ENCODE data around the gene PGF.

The PGF gene

DNA sequence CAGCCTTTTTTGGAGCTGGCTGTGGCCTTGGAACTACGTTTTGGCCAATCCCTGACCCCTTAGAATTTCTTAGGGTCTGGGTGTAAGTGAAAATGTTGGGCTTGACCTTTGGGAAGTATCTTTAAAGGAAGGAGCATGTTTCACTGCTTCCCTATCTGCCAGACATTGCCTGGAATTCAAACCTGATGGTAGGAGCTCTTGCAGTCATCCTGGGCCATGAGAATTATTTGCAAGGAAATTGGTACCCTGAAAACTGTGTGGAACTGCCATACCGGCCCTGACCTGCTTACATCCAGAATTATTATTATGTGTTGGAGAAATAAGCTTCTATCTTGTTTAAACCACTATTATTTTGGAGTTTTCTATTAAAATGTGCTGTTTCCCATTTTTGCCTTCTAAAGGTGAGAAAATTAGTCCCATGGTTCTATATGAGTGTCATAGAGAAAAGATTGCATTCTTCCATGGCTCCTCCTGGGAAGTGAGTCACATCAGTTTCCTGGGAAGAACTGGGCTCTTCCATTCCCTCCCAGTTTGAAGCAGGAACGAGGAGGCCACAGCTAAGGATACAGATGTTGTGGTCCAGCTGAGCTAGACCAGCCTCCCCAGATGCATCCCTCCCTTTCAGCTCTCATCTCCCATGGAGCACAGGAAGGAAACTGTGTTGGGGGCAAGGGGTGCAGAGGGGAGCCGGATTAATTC is 9.5 kb upstream of the PGF start:
- Histone ChIP-seq H3K4me3 (replicated peaks; ENCODE audit: insufficient read depth, low read length) (no peak overlapping the region), H3K27ac (replicated peaks) (no peak overlapping the region), H3K27me3 (ENCODE audit: insufficient read depth, poor library complexity, severe bottlenecking) (no peaks in the 10 kb centered on the region)
- TF ChIP-seq POLR2AphosphoS5 (IDR thresholded peaks at IDR 0.05; ENCODE audit: low read depth) = no peak
- TF ChIP-seq, protein P1, sequence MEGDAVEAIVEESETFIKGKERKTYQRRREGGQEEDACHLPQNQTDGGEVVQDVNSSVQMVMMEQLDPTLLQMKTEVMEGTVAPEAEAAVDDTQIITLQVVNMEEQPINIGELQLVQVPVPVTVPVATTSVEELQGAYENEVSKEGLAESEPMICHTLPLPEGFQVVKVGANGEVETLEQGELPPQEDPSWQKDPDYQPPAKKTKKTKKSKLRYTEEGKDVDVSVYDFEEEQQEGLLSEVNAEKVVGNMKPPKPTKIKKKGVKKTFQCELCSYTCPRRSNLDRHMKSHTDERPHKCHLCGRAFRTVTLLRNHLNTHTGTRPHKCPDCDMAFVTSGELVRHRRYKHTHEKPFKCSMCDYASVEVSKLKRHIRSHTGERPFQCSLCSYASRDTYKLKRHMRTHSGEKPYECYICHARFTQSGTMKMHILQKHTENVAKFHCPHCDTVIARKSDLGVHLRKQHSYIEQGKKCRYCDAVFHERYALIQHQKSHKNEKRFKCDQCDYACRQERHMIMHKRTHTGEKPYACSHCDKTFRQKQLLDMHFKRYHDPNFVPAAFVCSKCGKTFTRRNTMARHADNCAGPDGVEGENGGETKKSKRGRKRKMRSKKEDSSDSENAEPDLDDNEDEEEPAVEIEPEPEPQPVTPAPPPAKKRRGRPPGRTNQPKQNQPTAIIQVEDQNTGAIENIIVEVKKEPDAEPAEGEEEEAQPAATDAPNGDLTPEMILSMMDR (IDR thresholded peaks at IDR 0.05; ENCODE audit: insufficient read depth, low read length) = no peak
- no peak for DNase-seq (ENCODE audit: low read depth in 1 of 2, low spot score in 1 of 2)

DNA sequence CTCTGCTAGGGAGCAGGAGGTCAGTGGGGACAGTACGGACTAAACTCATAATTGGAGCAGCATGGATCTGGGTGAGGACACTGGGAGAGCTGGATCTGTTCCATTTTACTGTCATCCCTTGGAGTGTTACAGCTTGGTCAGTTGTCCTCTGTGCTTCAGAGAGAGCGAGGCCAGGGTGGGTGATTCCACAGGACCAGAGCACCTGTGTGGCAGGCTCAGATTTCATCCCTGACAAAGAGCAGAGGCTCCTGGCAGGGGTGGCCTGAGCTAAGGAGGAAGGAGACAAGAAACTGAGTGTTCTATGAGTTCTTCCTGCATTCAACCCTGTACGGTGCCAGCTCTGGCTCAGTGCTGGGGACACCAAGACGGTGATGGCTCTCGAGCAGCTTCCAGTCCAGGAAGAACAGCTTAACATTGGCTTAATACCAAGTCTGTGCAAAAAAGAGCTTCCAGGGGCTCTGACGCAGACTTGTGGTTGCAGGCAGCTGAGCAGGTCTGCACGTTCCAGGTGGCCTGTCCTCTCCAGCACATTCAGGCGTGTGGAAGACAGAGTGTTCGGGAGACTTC is 8.4 kb upstream of the PGF start:
- no peak overlapping the region for H3K4me3 ChIP-seq (replicated peaks; ENCODE audit: insufficient read depth, low read length)
- no peaks in the 10 kb centered on the region for H3K27me3 ChIP-seq (ENCODE audit: insufficient read depth, poor library complexity, severe bottlenecking)
- TF ChIP-seq POLR2AphosphoS5 (IDR thresholded peaks at IDR 0.05; ENCODE audit: low read depth) (no peak), SPI1 (IDR thresholded peaks at IDR 0.05; ENCODE audit: borderline replicate concordance, low read depth) (no peak), GABPA (IDR thresholded peaks at IDR 0.05; ENCODE audit: low read depth) (no peak)
- TF ChIP-seq, protein P1 (IDR thresholded peaks at IDR 0.05; ENCODE audit: insufficient read depth, low read length) = no peak
- TF ChIP-seq, protein P2, sequence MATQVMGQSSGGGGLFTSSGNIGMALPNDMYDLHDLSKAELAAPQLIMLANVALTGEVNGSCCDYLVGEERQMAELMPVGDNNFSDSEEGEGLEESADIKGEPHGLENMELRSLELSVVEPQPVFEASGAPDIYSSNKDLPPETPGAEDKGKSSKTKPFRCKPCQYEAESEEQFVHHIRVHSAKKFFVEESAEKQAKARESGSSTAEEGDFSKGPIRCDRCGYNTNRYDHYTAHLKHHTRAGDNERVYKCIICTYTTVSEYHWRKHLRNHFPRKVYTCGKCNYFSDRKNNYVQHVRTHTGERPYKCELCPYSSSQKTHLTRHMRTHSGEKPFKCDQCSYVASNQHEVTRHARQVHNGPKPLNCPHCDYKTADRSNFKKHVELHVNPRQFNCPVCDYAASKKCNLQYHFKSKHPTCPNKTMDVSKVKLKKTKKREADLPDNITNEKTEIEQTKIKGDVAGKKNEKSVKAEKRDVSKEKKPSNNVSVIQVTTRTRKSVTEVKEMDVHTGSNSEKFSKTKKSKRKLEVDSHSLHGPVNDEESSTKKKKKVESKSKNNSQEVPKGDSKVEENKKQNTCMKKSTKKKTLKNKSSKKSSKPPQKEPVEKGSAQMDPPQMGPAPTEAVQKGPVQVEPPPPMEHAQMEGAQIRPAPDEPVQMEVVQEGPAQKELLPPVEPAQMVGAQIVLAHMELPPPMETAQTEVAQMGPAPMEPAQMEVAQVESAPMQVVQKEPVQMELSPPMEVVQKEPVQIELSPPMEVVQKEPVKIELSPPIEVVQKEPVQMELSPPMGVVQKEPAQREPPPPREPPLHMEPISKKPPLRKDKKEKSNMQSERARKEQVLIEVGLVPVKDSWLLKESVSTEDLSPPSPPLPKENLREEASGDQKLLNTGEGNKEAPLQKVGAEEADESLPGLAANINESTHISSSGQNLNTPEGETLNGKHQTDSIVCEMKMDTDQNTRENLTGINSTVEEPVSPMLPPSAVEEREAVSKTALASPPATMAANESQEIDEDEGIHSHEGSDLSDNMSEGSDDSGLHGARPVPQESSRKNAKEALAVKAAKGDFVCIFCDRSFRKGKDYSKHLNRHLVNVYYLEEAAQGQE (IDR thresholded peaks at IDR 0.05; ENCODE audit: insufficient replicate concordance, low read depth) = no peak
- H3K27ac ChIP-seq (replicated peaks) = no peak overlapping the region
- no peak for DNase-seq (ENCODE audit: low read depth in 1 of 2, low spot score in 1 of 2)

DNA sequence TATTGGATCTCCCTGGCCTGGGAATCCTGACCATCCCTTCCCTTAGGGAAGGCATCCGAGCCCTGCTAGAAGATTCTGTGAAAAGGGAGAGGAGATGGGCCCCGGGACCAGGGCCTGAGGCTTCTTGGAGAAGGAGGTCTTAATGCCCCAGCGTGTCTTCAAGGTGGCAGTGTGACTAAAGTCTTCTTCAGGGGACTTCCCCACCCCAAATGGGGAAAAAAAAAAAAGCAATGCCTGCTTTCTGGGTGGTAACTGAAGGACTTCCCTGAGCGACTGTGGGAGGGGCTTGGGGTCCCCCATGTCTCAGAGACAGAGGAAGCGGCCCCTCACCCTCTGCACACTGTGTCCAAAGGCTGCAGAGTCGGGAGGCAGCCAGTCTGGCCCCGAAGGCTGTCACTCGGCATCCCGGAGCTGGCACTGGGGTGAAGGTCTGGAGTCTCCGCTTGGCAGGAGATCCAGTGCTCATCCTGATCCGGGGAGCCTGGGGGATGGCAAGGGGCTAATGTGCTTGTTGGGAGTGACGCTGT is 7.8 kb upstream of the PGF start:
- H3K27ac ChIP-seq (replicated peaks) = peak overlapping the region; percentile 76; the same call in 1 of the 2 replicates
- no peak for DNase-seq (ENCODE audit: low read depth in 1 of 2, low spot score in 1 of 2)
- TF ChIP-seq, protein P2 (IDR thresholded peaks at IDR 0.05; ENCODE audit: insufficient replicate concordance, low read depth) = no peak
- no peak for TF ChIP-seq GABPA (IDR thresholded peaks at IDR 0.05; ENCODE audit: low read depth)
- TF ChIP-seq POLR2AphosphoS5 (IDR thresholded peaks at IDR 0.05; ENCODE audit: low read depth) = no peak
- TF ChIP-seq, protein P1 (IDR thresholded peaks at IDR 0.05; ENCODE audit: insufficient read depth, low read length) = no peak
- no peak for TF ChIP-seq SPI1 (IDR thresholded peaks at IDR 0.05; ENCODE audit: borderline replicate concordance, low read depth)
- no peak overlapping the region for H3K4me3 ChIP-seq (replicated peaks; ENCODE audit: insufficient read depth, low read length)
- H3K27me3 ChIP-seq (ENCODE audit: insufficient read depth, poor library complexity, severe bottlenecking) = no peaks in the 10 kb centered on the region

All from HL-60 (cell line).